Gastrocnemius medialis (tissue), 4 donors: ENCODE results near the gene BCL7A.

Experiments
- POLR2A ChIP-seq, 2 donors: fragments of 450-650 bp; IDR thresholded peaks; one replicate each; pipeline ENCODE4 v1.6.1; 2017; ENCODE audit warnings: antibody characterized with exemption in 2 of 2, mild to moderate bottlenecking in 2 of 2, moderate library complexity in 2 of 2
- TF ChIP-seq, protein P1 (sequence below), 5 experiments: fragments of 450-650 bp in 3 of 5; fragments of 200-600 bp in 2 of 5; sonication (generic) in 2 of 5; IDR thresholded peaks in 4 of 5; conservative IDR thresholded peaks in 1 of 5; 1 replicate in 4 of 5; 2 replicates in 1 of 5; pipeline ENCODE4 v1.5.1; 2016 to 2019; ENCODE audit warnings: antibody characterized with exemption in 5 of 5, mild to moderate bottlenecking in 3 of 5, moderate library complexity in 3 of 5

DNA sequence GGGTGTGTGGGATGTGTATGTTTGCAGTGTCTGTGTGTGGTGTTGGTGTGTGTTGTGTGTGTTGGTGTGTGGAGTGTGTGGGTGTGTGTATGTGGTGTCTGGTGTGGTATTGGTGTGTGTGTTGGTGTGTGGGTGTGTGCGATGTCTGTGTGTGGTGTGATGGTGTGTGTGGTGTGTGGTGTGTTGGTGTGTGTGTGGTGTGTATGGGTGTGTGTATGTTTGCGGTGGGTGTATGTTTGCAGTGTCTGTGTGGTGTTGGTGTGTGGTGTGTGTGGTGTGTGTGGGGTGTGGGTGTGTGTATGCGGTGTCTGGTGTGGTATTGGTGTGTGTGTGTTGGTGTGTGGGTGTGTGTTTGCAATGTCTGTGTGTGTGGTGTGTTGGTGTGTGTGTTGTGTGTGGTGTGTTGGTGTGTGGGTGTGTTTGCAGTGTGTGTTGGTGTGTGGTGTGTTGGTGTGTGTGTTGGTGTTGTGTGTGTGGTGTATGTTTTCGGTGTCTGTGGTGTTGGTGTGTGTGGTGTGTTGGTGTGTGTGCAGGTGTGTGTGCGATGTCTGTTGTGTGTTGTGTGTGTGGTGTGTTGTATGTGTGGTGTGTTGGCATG is 72.6 kb downstream of the BCL7A start:
- TF ChIP-seq, protein P1, sequence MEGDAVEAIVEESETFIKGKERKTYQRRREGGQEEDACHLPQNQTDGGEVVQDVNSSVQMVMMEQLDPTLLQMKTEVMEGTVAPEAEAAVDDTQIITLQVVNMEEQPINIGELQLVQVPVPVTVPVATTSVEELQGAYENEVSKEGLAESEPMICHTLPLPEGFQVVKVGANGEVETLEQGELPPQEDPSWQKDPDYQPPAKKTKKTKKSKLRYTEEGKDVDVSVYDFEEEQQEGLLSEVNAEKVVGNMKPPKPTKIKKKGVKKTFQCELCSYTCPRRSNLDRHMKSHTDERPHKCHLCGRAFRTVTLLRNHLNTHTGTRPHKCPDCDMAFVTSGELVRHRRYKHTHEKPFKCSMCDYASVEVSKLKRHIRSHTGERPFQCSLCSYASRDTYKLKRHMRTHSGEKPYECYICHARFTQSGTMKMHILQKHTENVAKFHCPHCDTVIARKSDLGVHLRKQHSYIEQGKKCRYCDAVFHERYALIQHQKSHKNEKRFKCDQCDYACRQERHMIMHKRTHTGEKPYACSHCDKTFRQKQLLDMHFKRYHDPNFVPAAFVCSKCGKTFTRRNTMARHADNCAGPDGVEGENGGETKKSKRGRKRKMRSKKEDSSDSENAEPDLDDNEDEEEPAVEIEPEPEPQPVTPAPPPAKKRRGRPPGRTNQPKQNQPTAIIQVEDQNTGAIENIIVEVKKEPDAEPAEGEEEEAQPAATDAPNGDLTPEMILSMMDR (IDR thresholded peaks at IDR 0.05 in 4 of 5, conservative IDR thresholded peaks at IDR 0.05 in 1 of 5): no peak
- no peak for TF ChIP-seq POLR2A (IDR thresholded peaks at IDR 0.05)
